Measurements from ENCODE around the gene RNU6-7. TPM values are rescaled to one million over a fixed set of nuclear protein-coding genes. Genes with fewer than 3 reads are reported as not detected.
A peak's percentile ranks its signal among the peaks of the same experiment; 100 is the strongest.

Gene RNU6-7
- total and polyA plus RNA-seq, 2 experiments from 2014 or later, result not detected

DNA sequence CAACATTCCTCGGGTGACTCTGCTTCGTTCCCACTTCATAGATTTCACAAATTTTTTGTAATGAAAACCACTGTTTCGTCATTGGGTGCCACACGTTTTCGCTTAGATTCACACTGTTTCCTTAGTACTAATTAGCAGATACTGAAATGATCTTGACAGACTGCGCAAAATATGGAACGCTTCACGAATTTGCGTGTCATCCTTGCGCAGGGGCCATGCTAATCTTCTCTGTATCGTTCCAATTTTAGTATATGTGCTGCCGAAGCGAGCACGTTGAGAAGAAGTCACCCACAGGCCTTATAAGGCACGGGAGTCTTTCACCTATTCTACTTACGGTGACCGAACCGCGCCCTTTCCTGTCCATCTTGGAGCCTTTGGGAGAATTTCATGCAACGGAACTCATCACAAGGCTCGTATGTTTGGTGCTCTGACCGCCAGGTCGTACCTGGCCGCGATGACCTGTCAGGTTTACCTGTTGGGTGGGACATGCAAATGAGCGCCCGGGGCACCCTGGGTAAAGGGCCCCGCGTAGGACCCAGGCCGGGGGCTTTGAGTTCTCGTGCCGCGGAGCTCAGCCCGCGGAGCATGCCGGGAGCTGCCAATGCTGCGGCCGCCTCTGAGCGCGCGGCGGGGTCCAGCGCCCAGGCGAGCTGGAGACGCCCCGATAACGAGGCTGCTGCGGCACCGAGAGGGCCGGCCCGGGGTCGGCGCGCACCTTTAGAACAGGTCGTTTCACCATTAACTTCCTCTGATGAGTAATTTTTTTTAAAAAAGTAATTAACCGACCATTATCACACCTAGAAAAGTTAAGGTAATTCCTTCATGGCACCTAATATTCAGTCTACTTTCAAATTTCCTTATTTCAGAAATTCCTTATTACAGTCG is 1.4 kb downstream of the RNU6-7 start, which contains the start of gene RNU6-8:
Gene RNU6-8 (minus strand): TSS at position 272 of the 885 bp plus-strand sequence.
- Histone ChIP-seq H3K4me1 (ENCODE audit: insufficient read depth) (peaks cover 5% of the 10 kb centered on the region), H3K4me3 (peak within 1 kb of the TSS; percentile 65), H3K27me3 (no peaks in the 10 kb centered on the region), H4K20me1 (ENCODE audit: insufficient read depth, poor library complexity, severe bottlenecking) (no peaks in the 10 kb centered on the region), H3K79me2 (no peaks in the 10 kb centered on the region), H3K36me3 (replicated peaks; ENCODE audit: insufficient read depth, low read depth) (no peaks in the 10 kb centered on the region), H3K27ac (peak within 1 kb of the TSS; percentile 98), H2AFZ (peak within 1 kb of the TSS; percentile 88), H3K9me2 (replicated peaks; ENCODE audit: insufficient read depth) (no peaks in the 10 kb centered on the region), H3K9me3 (ENCODE audit: low read depth) (no peaks in the 10 kb centered on the region), H3K4me2 (peak within 1 kb of the TSS; percentile 86)
- DNase-seq (ENCODE audit: low spot score), result peak; percentile 97
- no peak for TF ChIP-seq EZH2 (IDR thresholded peaks at IDR 0.05; ENCODE audit: borderline replicate concordance)
- TF ChIP-seq, protein P1, sequence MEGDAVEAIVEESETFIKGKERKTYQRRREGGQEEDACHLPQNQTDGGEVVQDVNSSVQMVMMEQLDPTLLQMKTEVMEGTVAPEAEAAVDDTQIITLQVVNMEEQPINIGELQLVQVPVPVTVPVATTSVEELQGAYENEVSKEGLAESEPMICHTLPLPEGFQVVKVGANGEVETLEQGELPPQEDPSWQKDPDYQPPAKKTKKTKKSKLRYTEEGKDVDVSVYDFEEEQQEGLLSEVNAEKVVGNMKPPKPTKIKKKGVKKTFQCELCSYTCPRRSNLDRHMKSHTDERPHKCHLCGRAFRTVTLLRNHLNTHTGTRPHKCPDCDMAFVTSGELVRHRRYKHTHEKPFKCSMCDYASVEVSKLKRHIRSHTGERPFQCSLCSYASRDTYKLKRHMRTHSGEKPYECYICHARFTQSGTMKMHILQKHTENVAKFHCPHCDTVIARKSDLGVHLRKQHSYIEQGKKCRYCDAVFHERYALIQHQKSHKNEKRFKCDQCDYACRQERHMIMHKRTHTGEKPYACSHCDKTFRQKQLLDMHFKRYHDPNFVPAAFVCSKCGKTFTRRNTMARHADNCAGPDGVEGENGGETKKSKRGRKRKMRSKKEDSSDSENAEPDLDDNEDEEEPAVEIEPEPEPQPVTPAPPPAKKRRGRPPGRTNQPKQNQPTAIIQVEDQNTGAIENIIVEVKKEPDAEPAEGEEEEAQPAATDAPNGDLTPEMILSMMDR (IDR thresholded peaks at IDR 0.05; ENCODE audit: poor library complexity), result no peak
- TF ChIP-seq EZH2phosphoT487 (IDR thresholded peaks at IDR 0.05; ENCODE audit: low read depth, severe bottlenecking, unreplicated experiment), result no peak
- WGBS (ENCODE audit: low lambda C conversion rate, missing lambda C conversion rate), result under 1% methylated on average over 57 of the region's 57 CpGs

DNA sequence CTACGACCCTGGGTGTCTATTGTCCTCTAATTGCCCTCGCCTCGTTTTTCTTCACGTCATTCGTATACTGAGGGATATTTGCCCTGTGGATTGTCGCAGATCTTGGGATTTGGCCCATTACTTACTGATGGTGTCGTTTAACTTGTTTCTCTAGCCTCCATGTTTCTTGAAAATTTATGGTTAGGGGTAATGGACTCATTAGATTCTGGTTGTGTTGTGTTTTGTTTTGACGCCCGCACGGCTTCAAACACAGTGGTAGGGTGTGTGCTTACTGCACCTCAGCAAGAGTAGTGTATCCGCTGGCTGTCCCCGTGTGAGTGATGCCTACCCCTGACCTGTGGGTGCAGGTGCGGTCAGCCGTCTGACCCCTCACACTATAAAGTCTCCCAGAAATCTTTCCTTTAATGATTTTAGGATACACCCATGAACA is 2.1 kb downstream of the RNU6-7 start:
- WGBS (ENCODE audit: low lambda C conversion rate, missing lambda C conversion rate), result 9% methylated on average over 14 of the region's 14 CpGs
- no peaks in the 10 kb centered on the region for H3K36me3 ChIP-seq (replicated peaks; ENCODE audit: insufficient read depth, low read depth)
- H3K27me3 ChIP-seq, result no peaks in the 10 kb centered on the region
- no peaks in the 10 kb centered on the region for H3K9me2 ChIP-seq (replicated peaks; ENCODE audit: insufficient read depth)
- peak overlapping the region; percentile 65 for H3K4me3 ChIP-seq
- H3K9me3 ChIP-seq (ENCODE audit: low read depth), result no peaks in the 10 kb centered on the region
- peak overlapping the region; percentile 86 for H3K4me2 ChIP-seq
- peak overlapping the region; percentile 88 for H2AFZ ChIP-seq
- peaks cover 5% of the 10 kb centered on the region for H3K4me1 ChIP-seq (ENCODE audit: insufficient read depth)
- TF ChIP-seq EZH2 (IDR thresholded peaks at IDR 0.05; ENCODE audit: borderline replicate concordance), result no peak
- TF ChIP-seq, protein P1 (IDR thresholded peaks at IDR 0.05; ENCODE audit: poor library complexity), result no peak
- TF ChIP-seq EZH2phosphoT487 (IDR thresholded peaks at IDR 0.05; ENCODE audit: low read depth, severe bottlenecking, unreplicated experiment), result no peak
- no peak for DNase-seq (ENCODE audit: low spot score)
- no peaks in the 10 kb centered on the region for H4K20me1 ChIP-seq (ENCODE audit: insufficient read depth, poor library complexity, severe bottlenecking)
- H3K79me2 ChIP-seq, result no peaks in the 10 kb centered on the region
- peak overlapping the region; percentile 98 for H3K27ac ChIP-seq

DNA sequence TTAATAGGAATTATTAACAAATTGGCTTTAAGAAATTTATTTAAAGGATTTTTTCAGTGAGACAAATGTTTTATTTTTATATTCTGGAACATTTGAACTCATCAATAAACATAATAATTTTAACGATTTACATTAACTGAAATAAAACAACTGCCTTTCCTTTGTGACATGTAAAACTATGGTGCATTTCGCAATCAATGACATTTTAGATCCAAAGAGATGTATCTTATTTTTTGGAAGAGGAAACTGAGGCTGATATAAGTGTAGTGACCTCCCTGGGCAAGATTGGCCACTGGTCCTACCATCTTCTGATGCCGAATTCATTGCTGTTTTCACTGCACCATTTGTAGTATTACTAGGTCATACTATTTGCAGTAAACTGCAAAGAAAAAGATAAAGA is 3.7 kb downstream of the RNU6-7 start:
- no peak for DNase-seq (ENCODE audit: low spot score)
- no peaks in the 10 kb centered on the region for H3K9me2 ChIP-seq (replicated peaks; ENCODE audit: insufficient read depth)
- 95% methylated on average over 3 of the region's 3 CpGs for WGBS (ENCODE audit: low lambda C conversion rate, missing lambda C conversion rate)
- no peak overlapping the region for H3K4me3 ChIP-seq
- H2AFZ ChIP-seq, result no peak overlapping the region
- no peaks in the 10 kb centered on the region for H3K36me3 ChIP-seq (replicated peaks; ENCODE audit: insufficient read depth, low read depth)
- H3K9me3 ChIP-seq (ENCODE audit: low read depth), result no peaks in the 10 kb centered on the region
- H3K4me1 ChIP-seq (ENCODE audit: insufficient read depth), result peaks cover 5% of the 10 kb centered on the region
- no peaks in the 10 kb centered on the region for H3K79me2 ChIP-seq
- no peaks in the 10 kb centered on the region for H3K27me3 ChIP-seq
- H3K27ac ChIP-seq, result no peak overlapping the region
- TF ChIP-seq, protein P1 (IDR thresholded peaks at IDR 0.05; ENCODE audit: poor library complexity), result no peak
- TF ChIP-seq EZH2 (IDR thresholded peaks at IDR 0.05; ENCODE audit: borderline replicate concordance) (no peak), EZH2phosphoT487 (IDR thresholded peaks at IDR 0.05; ENCODE audit: low read depth, severe bottlenecking, unreplicated experiment) (no peak)
- no peak overlapping the region for H3K4me2 ChIP-seq
- H4K20me1 ChIP-seq (ENCODE audit: insufficient read depth, poor library complexity, severe bottlenecking), result no peaks in the 10 kb centered on the region

All from hepatocyte (in vitro differentiated cells).